Natural killer cell (primary cell): ENCODE results near the gene PPM1M. TPM values are rescaled to one million over a fixed set of nuclear protein-coding genes. Genes with fewer than 3 reads are reported as not detected.

Experiments
- ATAC-seq, 3 donors: fragments of 150-1000 bp in 2 of 3; fragments of 200-7000 bp in 1 of 3; cut with Tn5 transposase; 1 replicate in 1 of 3; 2 replicates in 2 of 3; pipeline ENCODE4 v1.10.0; 2021; ENCODE audit warnings: mild to moderate bottlenecking in 2 of 3, moderate library complexity in 2 of 3
- DNase-seq, 2 donors: peaks; one replicate each; pipeline versions ENCODE4 v3.0.0 to v3.0.0-alpha.2; 2013 to 2021; ENCODE audit warnings: mixed read lengths in 1 of 2
- H3K27ac ChIP-seq: one replicate; pipeline ENCODE4 v1.5.1; 2013; ENCODE audit warnings: mild to moderate bottlenecking, low read length
- H3K27me3 ChIP-seq: one replicate; pipeline ENCODE4 v1.6.1; 2013; ENCODE audit warnings: low read length; ENCODE audit not compliant: control insufficient read depth, insufficient read depth
- H3K36me3 ChIP-seq: one replicate; pipeline ENCODE4 v1.6.1; 2013; ENCODE audit warnings: low read length; ENCODE audit not compliant: control insufficient read depth, insufficient read depth
- H3K4me1 ChIP-seq: one replicate; pipeline ENCODE4 v1.6.1; 2013; ENCODE audit warnings: low read length; ENCODE audit not compliant: control insufficient read depth, insufficient read depth
- H3K4me3 ChIP-seq: one replicate; pipeline ENCODE4 v1.5.1; 2013; ENCODE audit warnings: low read length
- H3K9me3 ChIP-seq: one replicate; pipeline ENCODE4 v1.6.1; 2013; ENCODE audit warnings: low read length; ENCODE audit not compliant: control insufficient read depth, insufficient read depth
- H3K27ac Mint-ChIP-seq, 2 donors: one replicate each; pipeline ENCODE4 v1.8.0; 2022; ENCODE audit warnings: mild to moderate bottlenecking in 2 of 2, mixed read lengths in 2 of 2, moderate library complexity in 1 of 2
- H3K27me3 Mint-ChIP-seq, 2 donors: one replicate each; pipeline ENCODE4 v1.8.0; 2022; ENCODE audit warnings: low read depth in 2 of 2, mixed read lengths in 2 of 2
- H3K36me3 Mint-ChIP-seq: one replicate; pipeline ENCODE4 v1.8.0; 2022; ENCODE audit warnings: mixed read lengths
- H3K4me1 Mint-ChIP-seq, 2 donors: one replicate each; pipeline ENCODE4 v1.8.0; 2022; ENCODE audit warnings: mixed read lengths in 2 of 2
- H3K4me3 Mint-ChIP-seq: one replicate; pipeline ENCODE4 v1.8.0; 2022; ENCODE audit warnings: mild to moderate bottlenecking, moderate library complexity, mixed read lengths
- H3K9me3 Mint-ChIP-seq, 2 donors: one replicate each; pipeline ENCODE4 v1.8.0; 2022; ENCODE audit warnings: mixed read lengths in 2 of 2
- WGBS: methylation state at CpG from one replicate; pipeline ENCODE4 v1.1.7; 2013; ENCODE audit warnings: missing lambda C conversion rate; ENCODE audit not compliant: insufficient coverage; 5-methylcytosine and 5-hydroxymethylcytosine counted together
- intact Hi-C: fragments of 100-400 bp; cut with micrococcal nuclease; formaldehyde crosslinking; loops from one replicate; pipeline ENCODE4 v1.14.2; 2022
- total RNA-seq, 4 donors: library from RNA; stranded (reverse); fragments of 120-200 nt in 1 of 4; gene quantifications; one replicate each; pipeline versions ENCODE4 v1.2.3 to v1.2.4, GENCODE V29; 2013 to 2022
- TF ChIP-seq, protein P1 (sequence below): fragments of 200-600 bp; IDR thresholded peaks from one replicate; pipeline ENCODE4 v1.8.0; 2022; ENCODE audit warnings: antibody characterized with exemption

Gene PPM1M
- total RNA-seq, 3 donors from 2014 or later (not counting 1 experiment from before 2014, with no cell fraction given) = 66.0 to 83.7 (median 77.8) TPM

DNA sequence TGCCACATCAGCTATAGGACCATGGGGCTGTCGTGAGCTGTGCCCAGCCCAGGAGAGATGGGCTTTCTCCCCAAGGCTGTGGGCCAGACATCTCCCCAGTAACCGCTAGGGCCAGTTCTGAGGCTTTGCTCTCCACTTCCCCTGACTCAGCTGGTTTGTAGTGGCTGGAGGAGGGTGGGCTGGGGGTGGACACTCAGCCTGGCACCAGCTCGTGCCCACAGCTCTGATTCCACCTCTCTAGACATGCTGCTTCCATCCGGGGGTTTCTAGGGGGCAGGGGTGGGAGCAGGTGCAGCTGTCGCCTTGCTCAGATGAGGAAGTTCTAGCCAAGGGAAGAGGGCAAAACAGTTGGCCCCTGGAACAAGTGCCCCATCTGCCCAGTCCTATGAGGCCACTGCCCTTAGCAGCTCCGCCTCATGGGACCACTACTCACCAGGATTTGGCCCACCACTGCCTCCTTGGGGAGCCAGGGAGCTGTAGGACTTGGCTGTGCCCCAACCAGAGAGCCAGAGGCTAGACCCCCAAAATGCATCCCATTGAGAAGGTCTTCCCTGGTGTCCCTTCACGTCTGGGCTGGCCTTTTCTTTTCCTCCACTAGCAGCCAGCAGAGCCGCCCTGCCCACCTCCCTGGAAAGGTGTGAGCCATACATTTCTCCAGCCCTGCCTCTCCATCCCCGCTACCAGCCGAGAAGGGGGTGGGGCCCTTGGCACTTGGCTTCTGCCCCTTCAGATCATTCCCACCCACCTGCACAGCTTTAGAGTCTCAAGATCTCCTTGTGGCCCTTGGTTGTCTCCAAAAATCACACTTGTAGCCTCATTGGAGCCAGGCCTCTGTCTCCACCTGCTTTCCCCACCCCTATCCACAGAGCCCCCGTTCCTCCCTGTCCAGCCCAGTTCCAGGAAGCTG, 51.9 kb downstream of the PPM1M start:
- Mint-ChIP-seq H3K4me1 (peaks cover 0 to 35% of the 10 kb centered on the region in 2 donors), H3K27ac (no peak overlapping the region), H3K36me3 (no peaks in the 10 kb centered on the region), H3K4me3 (no peak overlapping the region), H3K9me3 (no peaks in the 10 kb centered on the region), H3K27me3 (no peaks in the 10 kb centered on the region)
- TF ChIP-seq, protein P1, sequence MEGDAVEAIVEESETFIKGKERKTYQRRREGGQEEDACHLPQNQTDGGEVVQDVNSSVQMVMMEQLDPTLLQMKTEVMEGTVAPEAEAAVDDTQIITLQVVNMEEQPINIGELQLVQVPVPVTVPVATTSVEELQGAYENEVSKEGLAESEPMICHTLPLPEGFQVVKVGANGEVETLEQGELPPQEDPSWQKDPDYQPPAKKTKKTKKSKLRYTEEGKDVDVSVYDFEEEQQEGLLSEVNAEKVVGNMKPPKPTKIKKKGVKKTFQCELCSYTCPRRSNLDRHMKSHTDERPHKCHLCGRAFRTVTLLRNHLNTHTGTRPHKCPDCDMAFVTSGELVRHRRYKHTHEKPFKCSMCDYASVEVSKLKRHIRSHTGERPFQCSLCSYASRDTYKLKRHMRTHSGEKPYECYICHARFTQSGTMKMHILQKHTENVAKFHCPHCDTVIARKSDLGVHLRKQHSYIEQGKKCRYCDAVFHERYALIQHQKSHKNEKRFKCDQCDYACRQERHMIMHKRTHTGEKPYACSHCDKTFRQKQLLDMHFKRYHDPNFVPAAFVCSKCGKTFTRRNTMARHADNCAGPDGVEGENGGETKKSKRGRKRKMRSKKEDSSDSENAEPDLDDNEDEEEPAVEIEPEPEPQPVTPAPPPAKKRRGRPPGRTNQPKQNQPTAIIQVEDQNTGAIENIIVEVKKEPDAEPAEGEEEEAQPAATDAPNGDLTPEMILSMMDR = no peak
- Histone ChIP-seq H3K36me3 (peaks cover 18% of the 10 kb centered on the region), H3K4me3 (no peak overlapping the region), H3K27me3 (no peaks in the 10 kb centered on the region), H3K9me3 (no peaks in the 10 kb centered on the region), H3K27ac (no peak overlapping the region), H3K4me1 (peaks cover 21% of the 10 kb centered on the region)
- DNase-seq (no peak), ATAC-seq (no peak)
- 61% methylated on average over 11 of the region's 11 CpGs for WGBS
- intact Hi-C loops = no loop called here

DNA sequence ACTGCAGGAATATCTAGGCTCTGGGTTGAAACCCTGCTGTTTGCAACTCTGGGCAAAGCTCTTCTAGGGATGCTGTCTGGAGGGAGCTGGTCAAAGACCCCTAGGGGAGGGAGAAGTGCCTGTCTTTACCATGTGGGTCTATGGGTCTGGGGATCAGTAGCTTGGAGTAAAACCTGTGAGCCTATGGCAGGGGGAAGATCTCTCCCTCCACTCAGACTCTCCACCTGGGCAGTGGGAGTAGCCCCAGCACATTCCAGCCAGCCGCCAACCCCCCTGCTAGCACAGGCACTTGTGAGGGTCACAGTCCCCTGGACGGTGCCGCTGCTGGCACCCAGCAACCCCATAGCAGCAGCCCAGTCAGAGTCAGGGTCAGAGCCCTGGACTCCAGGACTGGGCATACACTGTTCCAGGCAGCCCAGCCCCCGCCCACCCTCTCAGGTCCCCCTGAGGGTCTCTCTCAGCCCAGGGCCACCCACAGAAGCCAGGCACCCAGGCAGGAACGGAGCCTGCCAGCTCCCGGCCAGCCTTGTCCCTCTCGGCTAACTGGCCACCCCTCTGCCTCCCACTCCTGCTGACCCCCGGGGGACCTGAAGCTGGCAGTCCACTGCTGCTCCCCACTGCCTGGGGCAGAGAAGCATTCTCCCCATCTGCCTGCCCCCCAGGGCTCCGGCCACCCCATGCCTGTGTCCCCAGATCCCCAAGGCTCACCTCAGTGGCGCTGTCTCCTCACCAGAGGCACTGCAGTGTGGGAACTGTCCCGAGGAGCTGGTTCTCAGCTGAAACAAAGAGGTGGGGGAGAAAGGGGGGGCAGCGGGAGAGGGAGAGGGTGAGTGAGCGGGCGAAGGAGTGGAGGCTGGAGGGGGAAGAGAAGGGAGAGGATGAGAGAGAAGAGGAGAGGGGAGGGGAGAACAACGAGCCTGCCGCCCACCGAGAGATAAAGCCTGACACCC, 52.9 kb downstream of the PPM1M start:
- H3K27me3 ChIP-seq = no peaks in the 10 kb centered on the region
- Mint-ChIP-seq H3K27ac (peak overlapping the region in 1 of 2 donors; percentile 72), H3K4me3 (no peak overlapping the region), H3K27me3 (no peaks in the 10 kb centered on the region), H3K4me1 (peaks cover 0 to 39% of the 10 kb centered on the region in 2 donors), H3K36me3 (no peaks in the 10 kb centered on the region), H3K9me3 (no peaks in the 10 kb centered on the region)
- no peak overlapping the region for H3K27ac ChIP-seq
- no peaks in the 10 kb centered on the region for H3K9me3 ChIP-seq
- H3K36me3 ChIP-seq = peaks cover 8% of the 10 kb centered on the region
- intact Hi-C loops = no loop called here
- ATAC-seq (no peak), DNase-seq (no peak)
- peaks cover 21% of the 10 kb centered on the region for H3K4me1 ChIP-seq
- 60% methylated on average over 17 of the region's 17 CpGs for WGBS
- TF ChIP-seq, protein P1 = no peak
- H3K4me3 ChIP-seq = no peak overlapping the region

DNA sequence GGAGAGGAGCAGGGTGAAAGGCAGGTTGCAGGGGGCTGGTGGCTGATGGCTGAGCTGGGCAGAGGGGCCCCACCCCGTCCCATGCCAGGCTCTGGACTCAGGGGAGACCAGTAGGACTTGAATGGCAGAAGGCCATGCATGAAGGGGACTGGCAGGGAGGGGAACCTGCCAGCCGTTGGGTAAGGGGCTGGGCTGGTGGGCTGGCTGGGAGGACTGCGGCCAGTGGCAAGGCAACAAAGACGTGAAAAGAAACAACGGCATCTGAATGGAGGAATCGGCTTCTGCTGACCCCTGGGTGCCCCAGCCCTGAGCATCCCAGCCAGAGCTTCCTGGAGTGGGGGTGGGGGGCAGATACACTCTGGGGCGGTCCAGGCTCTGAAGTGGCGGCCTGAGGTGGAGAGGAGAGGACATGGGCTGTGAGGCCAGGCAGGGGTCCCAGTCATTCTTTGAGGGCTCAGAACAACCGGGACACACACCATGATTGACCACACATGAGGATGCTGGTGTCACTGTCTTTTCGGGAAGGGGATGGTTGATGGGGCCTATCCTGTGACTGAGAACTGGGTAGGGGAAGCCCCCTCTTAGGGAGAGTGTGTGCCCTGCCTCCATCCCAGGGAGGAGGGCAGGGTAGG, 53.8 kb downstream of the PPM1M start:
- 64% methylated on average over 10 of the region's 10 CpGs for WGBS
- H3K27ac Mint-ChIP-seq = peak overlapping the region in 1 of 2 donors; percentile 72
- DNase-seq (no peak), ATAC-seq (peak in 2 of 3 donors; percentile 7)
- H3K27me3 Mint-ChIP-seq = no peaks in the 10 kb centered on the region
- H3K4me3 Mint-ChIP-seq = no peak overlapping the region
- H3K9me3 ChIP-seq = no peaks in the 10 kb centered on the region
- H3K36me3 Mint-ChIP-seq = no peaks in the 10 kb centered on the region
- H3K36me3 ChIP-seq = peaks cover 4% of the 10 kb centered on the region
- H3K9me3 Mint-ChIP-seq = no peaks in the 10 kb centered on the region
- intact Hi-C loops = no loop called here
- H3K27me3 ChIP-seq = no peaks in the 10 kb centered on the region
- TF ChIP-seq, protein P1 = no peak
- H3K27ac ChIP-seq = no peak overlapping the region
- H3K4me3 ChIP-seq = no peak overlapping the region
- H3K4me1 ChIP-seq = peaks cover 21% of the 10 kb centered on the region
- H3K4me1 Mint-ChIP-seq = peaks cover 0 to 37% of the 10 kb centered on the region in 2 donors

Other genes starting within 250 kb of the PPM1M start
- 100 to 1,000 TPM; 486 to 819 (median 797) TPM for gene RPL29, start 249.9 kb upstream of the PPM1M start, total RNA-seq
- gene DUSP7, start 189.2 kb upstream of the PPM1M start, total RNA-seq = 10 to 100 TPM in 2 of 3 donors, 1 to 10 TPM in 1; 8.7 to 17.4 (median 11.6) TPM
- gene POC1A, start 91.3 kb upstream of the PPM1M start, total RNA-seq = 1 to 10 TPM; 1.3 to 2.6 (median 2.4) TPM
- 10 to 100 TPM; 17.0 to 34.5 (median 33.4) TPM for gene ALAS1, start 47.6 kb upstream of the PPM1M start, total RNA-seq
- under 1 TPM in 2 of 3 donors, not detected in 1; 0.20 to 0.21 TPM for gene TLR9, start 20.1 kb upstream of the PPM1M start, total RNA-seq
- gene TWF2, start 6.6 kb upstream of the PPM1M start, total RNA-seq = 10 to 100 TPM; 49.2 to 76.6 (median 52.0) TPM
- 100 to 1,000 TPM; 108 to 131 (median 109) TPM for gene WDR82, start 32.9 kb downstream of the PPM1M start, total RNA-seq
- 10 to 100 TPM; 43.3 to 60.8 (median 45.2) TPM for gene GLYCTK, start 42.1 kb downstream of the PPM1M start, total RNA-seq
- gene DNAH1, start 70.6 kb downstream of the PPM1M start, total RNA-seq = 10 to 100 TPM; 72.3 to 81.7 (median 74.2) TPM
- 100 to 1,000 TPM; 141 to 154 (median 145) TPM for gene BAP1, start 164.2 kb downstream of the PPM1M start, total RNA-seq
- gene PHF7, start 164.9 kb downstream of the PPM1M start, total RNA-seq = 10 to 100 TPM; 10.9 to 13.5 (median 13.5) TPM
- gene SEMA3G, start 199.3 kb downstream of the PPM1M start, total RNA-seq = under 1 TPM in 2 of 3 donors, not detected in 1; 0.07 to 0.55 TPM
- 1 to 10 TPM in 2 of 3 donors, not detected in 1; 1.1 to 1.2 TPM for gene TNNC1, start 208.3 kb downstream of the PPM1M start, total RNA-seq
- 100 to 1,000 TPM; 162 to 191 (median 175) TPM for gene NISCH, start 209.8 kb downstream of the PPM1M start, total RNA-seq
- 10 to 100 TPM in 1 of 3 donors, 1 to 10 TPM in 2; 1.8 to 26.5 (median 5.9) TPM for gene STAB1, start 249.6 kb downstream of the PPM1M start, total RNA-seq